K562 (cell line): ENCODE results near the gene VPS37B. TPM values are rescaled to one million over a fixed set of nuclear protein-coding genes. Genes with fewer than 3 reads are reported as not detected.
A peak's percentile ranks its signal among the peaks of the same experiment; 100 is the strongest.

ENCODE experiments used
- ATAC-seq: fragments of 200-7000 bp; cut with Tn5 transposase; 3 replicates; pipeline ENCODE4 v1.9.1; 2020; ENCODE audit warnings: moderate library complexity
- BruUV-seq: library from RNA; stranded (reverse); fragments of 400-500 nt; replicated peaks from 2 replicates; lab custom pipeline; 2021; lab: Mats Ljungman, UMichigan
- CTCF ChIA-PET: fragments of 300-600 bp; formaldehyde crosslinking; extraction: SDS; loops from one replicate; lab custom pipeline; 2021; ENCODE audit warnings: low intra/inter-chr PET ratio; lab: Yijun Ruan, JAX
- POLR2A ChIA-PET: fragments of 300-600, 350-650 bp; sonication (Branson Sonifier 250); formaldehyde crosslinking; extraction: SDS; loops from one replicate; lab custom pipeline; 2021; ENCODE audit warnings: antibody characterized with exemption, inconsistent platforms; lab: Yijun Ruan, JAX
- DNase-seq, 4 experiments: peaks; one replicate each; pipeline versions ENCODE4 v3.0.0 to v3.0.0-alpha.2; 2011 to 2018; ENCODE audit warnings: low spot score in 3 of 4, mixed read lengths in 3 of 4; ENCODE audit errors: extremely low read depth in 1 of 4
- FAIRE-seq: peaks from 2 replicates; lab custom pipeline; 2011; peaks lifted over from hg19 to GRCh38; lab: Jason Lieb, UNC
- H2AFZ ChIP-seq: 2 replicates; pipeline ENCODE4 v1.6.0; 2011; ENCODE audit warnings: low read depth, low read length, control low read depth, inconsistent platforms
- H3K27ac ChIP-seq: fragments of 200-600 bp; 3 replicates; pipeline ENCODE4 v1.8.0; 2011; ENCODE audit warnings: low read depth, mild to moderate bottlenecking, control low read depth, inconsistent platforms, low read length, moderate library complexity, mixed read lengths; ENCODE audit errors: extremely low read depth
- H3K27me3 ChIP-seq, 2 experiments: fragments of 300-600 bp in 1 of 2; 2 replicates in 1 of 2; 3 replicates in 1 of 2; pipeline versions ENCODE4 v1.6.0 to v1.8.0; 2011; ENCODE audit warnings: inconsistent platforms in 2 of 2, low read length in 2 of 2, mild to moderate bottlenecking in 1 of 2, mixed read lengths in 1 of 2, moderate library complexity in 1 of 2; ENCODE audit not compliant: control insufficient read depth in 2 of 2, insufficient read depth in 2 of 2
- H3K36me3 ChIP-seq: fragments of 300-600 bp; 3 replicates; pipeline ENCODE4 v1.8.0; 2011; ENCODE audit warnings: mild to moderate bottlenecking, low read length, inconsistent platforms; ENCODE audit not compliant: control insufficient read depth, insufficient read depth
- H3K4me1 ChIP-seq, 2 experiments: fragments of 200-600 bp in 1 of 2; replicated peaks in 1 of 2; 2 replicates in 1 of 2; 3 replicates in 1 of 2; pipeline versions ENCODE4 v1.5.1 to v1.8.0; 2011; ENCODE audit warnings: inconsistent platforms in 2 of 2, low read length in 2 of 2, mild to moderate bottlenecking in 1 of 2, mixed read lengths in 1 of 2, moderate library complexity in 1 of 2; ENCODE audit not compliant: control insufficient read depth in 2 of 2, insufficient read depth in 2 of 2
- H3K4me2 ChIP-seq: 2 replicates; pipeline ENCODE4 v1.6.1; 2011; ENCODE audit warnings: low read length, control low read depth, inconsistent platforms, mixed read lengths; ENCODE audit not compliant: insufficient read depth
- H3K4me3 ChIP-seq: fragments of 200-600 bp; sonication (generic), shearing (Covaris generic); 2 replicates; pipeline ENCODE4 v1.5.1; 2016; ENCODE audit warnings: control low read depth, inconsistent platforms
- H3K79me2 ChIP-seq: fragments of 200-600 bp; 3 replicates; pipeline ENCODE4 v1.8.0; 2011; ENCODE audit warnings: low read length, inconsistent platforms; ENCODE audit not compliant: control insufficient read depth, insufficient read depth
- H3K9ac ChIP-seq, 2 experiments: 2 replicates each; pipeline versions ENCODE4 v1.6.0 to v1.6.1; 2011; ENCODE audit warnings: low read depth in 2 of 2, low read length in 2 of 2, control low read depth in 1 of 2, inconsistent platforms in 1 of 2, mild to moderate bottlenecking in 1 of 2, mixed read lengths in 1 of 2; ENCODE audit not compliant: insufficient read depth in 1 of 2
- H3K9me1 ChIP-seq: one replicate; pipeline ENCODE4 v1.6.0; 2011; ENCODE audit warnings: inconsistent platforms, mild to moderate bottlenecking, low read length, moderate library complexity; ENCODE audit not compliant: control insufficient read depth, insufficient read depth
- H3K9me3 ChIP-seq: replicated peaks from 2 replicates; pipeline ENCODE4 v1.5.1; 2011; ENCODE audit warnings: low read depth, low read length, inconsistent platforms; ENCODE audit not compliant: control insufficient read depth, insufficient read depth
- H4K20me1 ChIP-seq: replicated peaks from 2 replicates; pipeline ENCODE4 v1.6.1; 2011; ENCODE audit warnings: low read length, inconsistent platforms, mixed read lengths; ENCODE audit not compliant: control insufficient read depth, insufficient read depth
- CREBBP ChIP-seq: IDR thresholded peaks from one replicate; pipeline ENCODE4 v1.6.1; 2012; ENCODE audit warnings: low read depth, mild to moderate bottlenecking, control low read depth, inconsistent platforms, low read length
- CXXC5 ChIP-seq: fragments of 250-450 bp; sonication (Bioruptor Pico); IDR thresholded peaks from 2 replicates; pipeline ENCODE4 v1.8.0; 2022; ENCODE audit warnings: inconsistent platforms, mild to moderate bottlenecking, moderate library complexity
- HDGF ChIP-seq: fragments of 450-650 bp; IDR thresholded peaks from 2 replicates; pipeline ENCODE4 v1.6.1; 2016
- HNRNPUL1 ChIP-seq: fragments of 200-400 bp; formaldehyde crosslinking; IDR thresholded peaks from 2 replicates; pipeline ENCODE4 v1.6.1; 2017; ENCODE audit warnings: low read length
- KDM2B ChIP-seq: fragments of 250-450 bp; sonication (Bioruptor Pico); IDR thresholded peaks from 2 replicates; pipeline ENCODE4 v1.8.0; 2021; ENCODE audit warnings: mild to moderate bottlenecking, moderate library complexity
- KDM5B ChIP-seq: fragments of 200-600 bp; sonication (generic); IDR thresholded peaks from 2 replicates; pipeline ENCODE4 v1.6.1; 2012; ENCODE audit warnings: low read depth, mild to moderate bottlenecking, moderate library complexity, low read length, control low read depth, inconsistent platforms; ENCODE audit not compliant: insufficient replicate concordance
- MAZ ChIP-seq, 2 experiments: fragments of 450-650 bp in 1 of 2; sonication (generic) in 1 of 2; formaldehyde crosslinking; IDR thresholded peaks in 1 of 2; conservative IDR thresholded peaks in 1 of 2; 2 replicates each; pipeline versions ENCODE4 v1.4.0 to v1.5.0; 2020; ENCODE audit warnings: mild to moderate bottlenecking in 1 of 2, missing genetic modification reagents in 1 of 2
- NELFE ChIP-seq: IDR thresholded peaks from 2 replicates; pipeline ENCODE4 v1.6.1; 2011; ENCODE audit warnings: mild to moderate bottlenecking; ENCODE audit not compliant: insufficient read depth, insufficient read length
- NFYB ChIP-seq: IDR thresholded peaks from 2 replicates; pipeline ENCODE4 v1.6.1; 2011; ENCODE audit warnings: mild to moderate bottlenecking, moderate library complexity; ENCODE audit not compliant: insufficient read length; ENCODE audit errors: extremely low read depth
- PBX2 ChIP-seq, 2 experiments: IDR thresholded peaks in 1 of 2; conservative IDR thresholded peaks in 1 of 2; 2 replicates each; pipeline ENCODE4 v1.6.1; 2016; ENCODE audit warnings: low read depth in 2 of 2, mild to moderate bottlenecking in 1 of 2, missing compliant biosample characterization in 1 of 2, missing genetic modification characterization in 1 of 2, moderate library complexity in 1 of 2
- PRPF4 ChIP-seq: fragments of 200-400 bp; formaldehyde crosslinking; IDR thresholded peaks from one replicate; pipeline ENCODE4 v1.6.1; 2017; ENCODE audit warnings: low read length, low read depth, mild to moderate bottlenecking; ENCODE audit not compliant: insufficient read depth, poor library complexity, severe bottlenecking
- SNAPC5 ChIP-seq: fragments of 250-450 bp; sonication (Bioruptor Pico); IDR thresholded peaks from 2 replicates; pipeline ENCODE4 v1.8.0; 2021; ENCODE audit warnings: moderate library complexity, mild to moderate bottlenecking, inconsistent platforms
- SRSF7 ChIP-seq: fragments of 200-400 bp; formaldehyde crosslinking; optimal IDR thresholded peaks from 2 replicates; pipeline ENCODE3; 2017; ENCODE audit warnings: mild to moderate bottlenecking, low read depth, low read length
- TARDBP ChIP-seq: fragments of 450-650 bp; IDR thresholded peaks from 2 replicates; pipeline ENCODE4 v1.6.1; 2016
- TFAM ChIP-seq: fragments of 250-450 bp; sonication (Bioruptor Pico); conservative IDR thresholded peaks from 2 replicates; pipeline ENCODE4 v1.5.0; 2021; ENCODE audit warnings: mild to moderate bottlenecking, moderate library complexity
- ZBTB17 ChIP-seq: fragments of 450-650 bp; formaldehyde crosslinking; IDR thresholded peaks from 2 replicates; pipeline ENCODE4 v1.4.0; 2020; ENCODE audit warnings: mild to moderate bottlenecking
- ZKSCAN8 ChIP-seq: fragments of 200-800 bp; sonication (Bioruptor generic); IDR thresholded peaks from 2 replicates; pipeline ENCODE4 v1.6.1; 2016; ENCODE audit warnings: missing genetic modification characterization, missing compliant biosample characterization
- ZNF77 ChIP-seq: fragments of 250-450 bp; sonication (Bioruptor Pico); IDR thresholded peaks from 2 replicates; pipeline ENCODE4 v1.5.0; 2020
- ZZZ3 ChIP-seq: fragments of 450-650 bp; IDR thresholded peaks from 2 replicates; pipeline ENCODE4 v1.6.1; 2016; ENCODE audit warnings: antibody characterized with exemption, mild to moderate bottlenecking, moderate library complexity
- WGBS: fragments of 100-300 bp; shearing (Covaris generic); methylation state at CpG from one replicate; pipeline ENCODE4 v1.1.6; 2016; ENCODE audit warnings: low coverage, mixed read lengths; ENCODE audit not compliant: insufficient coverage; ENCODE audit errors: missing lambda C conversion rate; 5-methylcytosine and 5-hydroxymethylcytosine counted together
- in situ Hi-C: fragments of 300-500 bp; cut with MboI; formaldehyde crosslinking; loops from 4 replicates; pipeline ENCODE4 v1.15.0; 2018; ENCODE audit warnings: inconsistent platforms, mixed read lengths
- intact Hi-C: fragments of 100-400 bp; cut with micrococcal nuclease; formaldehyde crosslinking; loops from 2 replicates; pipeline ENCODE4 v1.14.2; 2022
- polyA plus RNA-seq, 8 experiments: library from polyadenylated mRNA; depleted of rRNA in 4 of 8; stranded (reverse) in 5 of 8; unstranded in 3 of 8; fragments of >200 nt; fragmentation: Nextera tagmentation in 2 of 8; fragmentation: Illumina TruSeq in 1 of 8; extraction: Ambion mirVana in 2 of 8; extraction: Trizol in 1 of 8; gene quantifications; 2 replicates each; pipeline versions ENCODE4 v1.2.1 to v1.2.3, GENCODE V29; 2011 to 2014; ENCODE audit warnings: inconsistent platforms in 1 of 8, missing spikeins in 1 of 8
- total RNA-seq, 7 experiments: library from RNA; depleted of rRNA in 6 of 7; stranded (reverse); fragments of >200 nt in 6 of 7; fragmentation: Illumina TruSeq in 2 of 7; extraction: Trizol in 2 of 7; gene quantifications; 2 replicates each; pipeline versions ENCODE4 v1.2.1 to v1.2.3, GENCODE V29; 2011 to 2021; ENCODE audit warnings: low replicate concordance in 1 of 7

VPS37B gene
- total and polyA plus RNA-seq, 9 of the 15 experiments (the other 6 are each of a cell fraction or from before 2014, with no cell fraction given) = 0.28 to 37.4 (median 17.9) TPM

- FAIRE-seq (no peak), DNase-seq (no peak), ATAC-seq (no peak)
- no peaks in the 10 kb centered on the region for H3K27me3 ChIP-seq
- ChIA-PET CTCF (no interaction called here), POLR2A (interaction anchor here (0.6 to 2.1 kb wide), 8 partner anchors 7 to 1081 kb away, joined by 3 to 8 read pairs (median 4); no protein-coding TSS in a partner anchor)
- H3K79me2 ChIP-seq = peaks cover 97% of the 10 kb centered on the region
- H3K27ac ChIP-seq = no peak overlapping the region
- BruUV-seq = no TSS peak
- no peak overlapping the region for H2AFZ ChIP-seq
- 82% methylated on average over 12 of the region's 17 CpGs for WGBS
- H3K4me1 ChIP-seq = peaks cover 3% of the 10 kb centered on the region in 2 experiments; a peak in 3 of 5 replicates
- H4K20me1 ChIP-seq = peaks cover 36% of the 10 kb centered on the region
- H3K4me3 ChIP-seq = no peak overlapping the region
- H3K36me3 ChIP-seq = peaks cover 55% of the 10 kb centered on the region; the same call in 2 of the 3 replicates
- H3K9me3 ChIP-seq = no peaks in the 10 kb centered on the region
- in situ Hi-C loops (loop anchor here (10.0 kb wide), 1 partner anchor 356 kb away; the partner anchor contains the start of genes MPHOSPH9 and MTRFR), intact Hi-C loops (no loop called here)
- H3K9me1 ChIP-seq = no peaks in the 10 kb centered on the region
- H3K4me2 ChIP-seq = no peak overlapping the region
- H3K9ac ChIP-seq = 0 out of 4 replicates have a peak overlapping the region, but pooled peaks of 1 of the 2 experiments have one; percentile 31
- TF ChIP-seq KDM5B = no peak
- TF ChIP-seq ZKSCAN8 (CRISPR knock-in tag) = no peak
- TF ChIP-seq ZZZ3 = no peak
- TF ChIP-seq CREBBP = no peak
- no peak for TF ChIP-seq ZNF77 (CRISPR knock-in tag)
- no peak for TF ChIP-seq SNAPC5 (CRISPR knock-in tag)
- TF ChIP-seq HNRNPUL1 = no peak
- no peak for TF ChIP-seq HDGF
- no peak for TF ChIP-seq MAZ (CRISPR knock-in tag; conservative IDR thresholded peaks at IDR 0.05 in 1 of 2, IDR thresholded peaks at IDR 0.05 in 1 of 2)
- TF ChIP-seq SRSF7 = no peak
- TF ChIP-seq NELFE = no peak
- TF ChIP-seq ZBTB17 (CRISPR knock-in tag) = no peak
- no peak for TF ChIP-seq KDM2B (CRISPR knock-in tag)
- TF ChIP-seq NFYB = no peak
- TF ChIP-seq PRPF4 = no peak
- no peak for TF ChIP-seq TARDBP
- TF ChIP-seq CXXC5 = no peak
- no peak for TF ChIP-seq PBX2 (CRISPR knock-in tag; IDR thresholded peaks at IDR 0.05; ENCODE audit: low read depth)
- TF ChIP-seq PBX2 (tag; conservative IDR thresholded peaks at IDR 0.05; ENCODE audit: low read depth) = no peak
- TF ChIP-seq TFAM = no peak
Observed at GRCh38 chr12:122878780-122879612, 16.9 kb downstream of the VPS37B start.
